ENCODE measurements around the gene FYTTD1. TPM values are rescaled to one million over a fixed set of nuclear protein-coding genes. Genes with fewer than 3 reads are reported as not detected.

FYTTD1 gene
- total RNA-seq, 1 experiment from 2014 or later = 45.9 TPM

GRCh38 chr3:197810901-197811300, 61.2 kb downstream of the FYTTD1 start:
- H3K4me1 Mint-ChIP-seq (ENCODE audit: insufficient read depth, unreplicated experiment) = peaks cover 16% of the 10 kb centered on the region
- CTCF ChIA-PET = no interaction called here
- H3K9me3 Mint-ChIP-seq (ENCODE audit: unreplicated experiment) = no peaks in the 10 kb centered on the region
- no peak for DNase-seq (ENCODE audit: unreplicated experiment)
- no peak overlapping the region for H3K4me3 Mint-ChIP-seq (ENCODE audit: unreplicated experiment)
- intact Hi-C loops (cut with micrococcal nuclease) = no loop called here
- H3K27ac Mint-ChIP-seq (ENCODE audit: low read depth, unreplicated experiment) = no peak overlapping the region
- no TSS peak for BruUV-seq (replicated peaks)
- TF ChIP-seq, protein P1, sequence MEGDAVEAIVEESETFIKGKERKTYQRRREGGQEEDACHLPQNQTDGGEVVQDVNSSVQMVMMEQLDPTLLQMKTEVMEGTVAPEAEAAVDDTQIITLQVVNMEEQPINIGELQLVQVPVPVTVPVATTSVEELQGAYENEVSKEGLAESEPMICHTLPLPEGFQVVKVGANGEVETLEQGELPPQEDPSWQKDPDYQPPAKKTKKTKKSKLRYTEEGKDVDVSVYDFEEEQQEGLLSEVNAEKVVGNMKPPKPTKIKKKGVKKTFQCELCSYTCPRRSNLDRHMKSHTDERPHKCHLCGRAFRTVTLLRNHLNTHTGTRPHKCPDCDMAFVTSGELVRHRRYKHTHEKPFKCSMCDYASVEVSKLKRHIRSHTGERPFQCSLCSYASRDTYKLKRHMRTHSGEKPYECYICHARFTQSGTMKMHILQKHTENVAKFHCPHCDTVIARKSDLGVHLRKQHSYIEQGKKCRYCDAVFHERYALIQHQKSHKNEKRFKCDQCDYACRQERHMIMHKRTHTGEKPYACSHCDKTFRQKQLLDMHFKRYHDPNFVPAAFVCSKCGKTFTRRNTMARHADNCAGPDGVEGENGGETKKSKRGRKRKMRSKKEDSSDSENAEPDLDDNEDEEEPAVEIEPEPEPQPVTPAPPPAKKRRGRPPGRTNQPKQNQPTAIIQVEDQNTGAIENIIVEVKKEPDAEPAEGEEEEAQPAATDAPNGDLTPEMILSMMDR (IDR thresholded peaks at IDR 0.05; ENCODE audit: unreplicated experiment) = no peak
- peaks cover 6% of the 10 kb centered on the region for H3K36me3 Mint-ChIP-seq (ENCODE audit: insufficient read depth, unreplicated experiment)
- H3K27me3 Mint-ChIP-seq (ENCODE audit: insufficient read depth, unreplicated experiment) = no peaks in the 10 kb centered on the region
- POLR2A ChIA-PET = interaction anchor here (0.9 to 1.8 kb wide), 2 partner anchors 8 to 19 kb away, joined by 3 to 6 read pairs; partner anchors contain the start of gene LRCH3

DNA sequence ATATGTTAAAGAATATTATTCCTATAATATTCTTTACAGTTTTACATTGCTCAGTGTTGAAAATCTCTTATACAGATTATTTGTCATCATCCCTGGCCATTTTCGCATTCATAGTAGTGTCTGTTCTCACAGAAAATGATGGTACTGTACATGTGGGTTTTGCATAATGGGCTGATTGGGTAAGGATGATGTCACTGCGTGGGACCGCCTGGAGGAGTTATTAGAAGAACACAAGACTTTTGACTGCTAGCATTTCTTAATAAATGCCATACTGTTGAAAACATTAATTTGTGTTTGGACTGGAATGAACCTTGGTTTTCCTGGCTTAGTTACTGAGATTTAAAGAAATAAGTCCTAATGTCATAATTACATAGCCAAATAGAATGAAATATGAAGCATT, 61.7 kb downstream of the FYTTD1 start:
- ChIA-PET POLR2A (no interaction called here), CTCF (no interaction called here)
- Mint-ChIP-seq H3K27ac (ENCODE audit: low read depth, unreplicated experiment) (no peak overlapping the region), H3K4me1 (ENCODE audit: insufficient read depth, unreplicated experiment) (peaks cover 16% of the 10 kb centered on the region), H3K9me3 (ENCODE audit: unreplicated experiment) (no peaks in the 10 kb centered on the region), H3K4me3 (ENCODE audit: unreplicated experiment) (no peak overlapping the region), H3K27me3 (ENCODE audit: insufficient read depth, unreplicated experiment) (no peaks in the 10 kb centered on the region), H3K36me3 (ENCODE audit: insufficient read depth, unreplicated experiment) (peaks cover 1% of the 10 kb centered on the region)
- DNase-seq (ENCODE audit: unreplicated experiment) = peak; percentile 69
- BruUV-seq (replicated peaks) = no TSS peak
- intact Hi-C loops (cut with micrococcal nuclease) = no loop called here
- TF ChIP-seq, protein P1 (IDR thresholded peaks at IDR 0.05; ENCODE audit: unreplicated experiment) = no peak

- no peak overlapping the region for H3K4me3 Mint-ChIP-seq (ENCODE audit: unreplicated experiment)
- CTCF ChIA-PET = no interaction called here
- no peaks in the 10 kb centered on the region for H3K27me3 Mint-ChIP-seq (ENCODE audit: insufficient read depth, unreplicated experiment)
- peaks cover 9% of the 10 kb centered on the region for H3K36me3 Mint-ChIP-seq (ENCODE audit: insufficient read depth, unreplicated experiment)
- TF ChIP-seq, protein P1 (IDR thresholded peaks at IDR 0.05; ENCODE audit: unreplicated experiment) = no peak
- BruUV-seq (replicated peaks) = no TSS peak
- peaks cover 11% of the 10 kb centered on the region for H3K4me1 Mint-ChIP-seq (ENCODE audit: insufficient read depth, unreplicated experiment)
- no peak overlapping the region for H3K27ac Mint-ChIP-seq (ENCODE audit: low read depth, unreplicated experiment)
- no peaks in the 10 kb centered on the region for H3K9me3 Mint-ChIP-seq (ENCODE audit: unreplicated experiment)
- intact Hi-C loops (cut with micrococcal nuclease) = no loop called here
- POLR2A ChIA-PET = no interaction called here
- DNase-seq (ENCODE audit: unreplicated experiment) = no peak
These were observed 64.7 kb downstream of the FYTTD1 start for GRCh38 chr3:197814372-197814771.

- TSS peak; percentile 17 for BruUV-seq (replicated peaks)
- CTCF ChIA-PET = interaction anchor here (1.0 kb wide), 1 partner anchor 17 kb away, joined by 3 read pairs; no protein-coding TSS in a partner anchor
- H3K9me3 Mint-ChIP-seq (ENCODE audit: unreplicated experiment) = no peaks in the 10 kb centered on the region
- H3K4me1 Mint-ChIP-seq (ENCODE audit: insufficient read depth, unreplicated experiment) = peaks cover 6% of the 10 kb centered on the region
- TF ChIP-seq, protein P1 (IDR thresholded peaks at IDR 0.05; ENCODE audit: unreplicated experiment) = no peak
- no peaks in the 10 kb centered on the region for H3K27me3 Mint-ChIP-seq (ENCODE audit: insufficient read depth, unreplicated experiment)
- DNase-seq (ENCODE audit: unreplicated experiment) = no peak
- intact Hi-C loops (cut with micrococcal nuclease) = no loop called here
- POLR2A ChIA-PET = no interaction called here
- peaks cover 49% of the 10 kb centered on the region for H3K36me3 Mint-ChIP-seq (ENCODE audit: insufficient read depth, unreplicated experiment)
- H3K4me3 Mint-ChIP-seq (ENCODE audit: unreplicated experiment) = no peak overlapping the region
- H3K27ac Mint-ChIP-seq (ENCODE audit: low read depth, unreplicated experiment) = peak overlapping the region; percentile 37
These were observed 71.1 kb downstream of the FYTTD1 start for GRCh38 chr3:197820550-197821335.
